K562 (cell line): ENCODE measurements around the gene DCAF8. TPM values are rescaled to one million over a fixed set of nuclear protein-coding genes. Genes with fewer than 3 reads are reported as not detected.

Experiments
- ATAC-seq: fragments of 200-7000 bp; cut with Tn5 transposase; 3 replicates; pipeline ENCODE4 v1.9.1; 2020; ENCODE audit warnings: moderate library complexity
- BruUV-seq: library from RNA; stranded (reverse); fragments of 400-500 nt; replicated peaks from 2 replicates; lab custom pipeline; 2021; lab: Mats Ljungman, UMichigan
- CTCF ChIA-PET: fragments of 300-600 bp; formaldehyde crosslinking; extraction: SDS; loops from one replicate; lab custom pipeline; 2021; ENCODE audit warnings: low intra/inter-chr PET ratio; lab: Yijun Ruan, JAX
- POLR2A ChIA-PET: fragments of 300-600, 350-650 bp; sonication (Branson Sonifier 250); formaldehyde crosslinking; extraction: SDS; loops from one replicate; lab custom pipeline; 2021; ENCODE audit warnings: antibody characterized with exemption, inconsistent platforms; lab: Yijun Ruan, JAX
- DNase-seq, 4 experiments: peaks; one replicate each; pipeline versions ENCODE4 v3.0.0 to v3.0.0-alpha.2; 2011 to 2018; ENCODE audit warnings: low spot score in 3 of 4, mixed read lengths in 3 of 4; ENCODE audit errors: extremely low read depth in 1 of 4
- FAIRE-seq: peaks from 2 replicates; lab custom pipeline; 2011; peaks lifted over from hg19 to GRCh38; lab: Jason Lieb, UNC
- H2AFZ ChIP-seq: 2 replicates; pipeline ENCODE4 v1.6.0; 2011; ENCODE audit warnings: low read depth, low read length, control low read depth, inconsistent platforms
- H3K27ac ChIP-seq: fragments of 200-600 bp; 3 replicates; pipeline ENCODE4 v1.8.0; 2011; ENCODE audit warnings: low read depth, mild to moderate bottlenecking, control low read depth, inconsistent platforms, low read length, moderate library complexity, mixed read lengths; ENCODE audit errors: extremely low read depth
- H3K27me3 ChIP-seq, 2 experiments: fragments of 300-600 bp in 1 of 2; 2 replicates in 1 of 2; 3 replicates in 1 of 2; pipeline versions ENCODE4 v1.6.0 to v1.8.0; 2011; ENCODE audit warnings: inconsistent platforms in 2 of 2, low read length in 2 of 2, mild to moderate bottlenecking in 1 of 2, mixed read lengths in 1 of 2, moderate library complexity in 1 of 2; ENCODE audit not compliant: control insufficient read depth in 2 of 2, insufficient read depth in 2 of 2
- H3K36me3 ChIP-seq: fragments of 300-600 bp; 3 replicates; pipeline ENCODE4 v1.8.0; 2011; ENCODE audit warnings: mild to moderate bottlenecking, low read length, inconsistent platforms; ENCODE audit not compliant: control insufficient read depth, insufficient read depth
- H3K4me1 ChIP-seq, 2 experiments: fragments of 200-600 bp in 1 of 2; replicated peaks in 1 of 2; 2 replicates in 1 of 2; 3 replicates in 1 of 2; pipeline versions ENCODE4 v1.5.1 to v1.8.0; 2011; ENCODE audit warnings: inconsistent platforms in 2 of 2, low read length in 2 of 2, mild to moderate bottlenecking in 1 of 2, mixed read lengths in 1 of 2, moderate library complexity in 1 of 2; ENCODE audit not compliant: control insufficient read depth in 2 of 2, insufficient read depth in 2 of 2
- H3K4me2 ChIP-seq: 2 replicates; pipeline ENCODE4 v1.6.1; 2011; ENCODE audit warnings: low read length, control low read depth, inconsistent platforms, mixed read lengths; ENCODE audit not compliant: insufficient read depth
- H3K4me3 ChIP-seq: fragments of 200-600 bp; sonication (generic), shearing (Covaris generic); 2 replicates; pipeline ENCODE4 v1.5.1; 2016; ENCODE audit warnings: control low read depth, inconsistent platforms
- H3K79me2 ChIP-seq: fragments of 200-600 bp; 3 replicates; pipeline ENCODE4 v1.8.0; 2011; ENCODE audit warnings: low read length, inconsistent platforms; ENCODE audit not compliant: control insufficient read depth, insufficient read depth
- H3K9ac ChIP-seq, 2 experiments: 2 replicates each; pipeline versions ENCODE4 v1.6.0 to v1.6.1; 2011; ENCODE audit warnings: low read depth in 2 of 2, low read length in 2 of 2, control low read depth in 1 of 2, inconsistent platforms in 1 of 2, mild to moderate bottlenecking in 1 of 2, mixed read lengths in 1 of 2; ENCODE audit not compliant: insufficient read depth in 1 of 2
- H3K9me1 ChIP-seq: one replicate; pipeline ENCODE4 v1.6.0; 2011; ENCODE audit warnings: inconsistent platforms, mild to moderate bottlenecking, low read length, moderate library complexity; ENCODE audit not compliant: control insufficient read depth, insufficient read depth
- H3K9me3 ChIP-seq: replicated peaks from 2 replicates; pipeline ENCODE4 v1.5.1; 2011; ENCODE audit warnings: low read depth, low read length, inconsistent platforms; ENCODE audit not compliant: control insufficient read depth, insufficient read depth
- H4K20me1 ChIP-seq: replicated peaks from 2 replicates; pipeline ENCODE4 v1.6.1; 2011; ENCODE audit warnings: low read length, inconsistent platforms, mixed read lengths; ENCODE audit not compliant: control insufficient read depth, insufficient read depth
- MCM7 ChIP-seq, 2 experiments: fragments of 450-650 bp; IDR thresholded peaks; 2 replicates each; pipeline ENCODE4 v1.6.1; 2016 to 2018
- NBN ChIP-seq: fragments of 450-650 bp; IDR thresholded peaks from 2 replicates; pipeline ENCODE4 v1.6.1; 2016; ENCODE audit warnings: low read depth, mild to moderate bottlenecking
- NKRF ChIP-seq: fragments of 450-650 bp; IDR thresholded peaks from 2 replicates; pipeline ENCODE4 v1.6.1; 2016; ENCODE audit warnings: borderline replicate concordance
- PCBP2 ChIP-seq: fragments of 200-400 bp; formaldehyde crosslinking; IDR thresholded peaks from 2 replicates; pipeline ENCODE4 v1.6.1; 2018; ENCODE audit warnings: low read length, low read depth, mild to moderate bottlenecking, moderate library complexity; ENCODE audit not compliant: poor library complexity, severe bottlenecking
- PTRF ChIP-seq: fragments of 450-650 bp; IDR thresholded peaks from 2 replicates; pipeline ENCODE4 v1.6.1; 2016; ENCODE audit warnings: mild to moderate bottlenecking, missing genetic modification characterization, missing compliant biosample characterization
- PYGO2 ChIP-seq: fragments of 450-650 bp; IDR thresholded peaks from 2 replicates; pipeline ENCODE4 v1.6.1; 2016; ENCODE audit warnings: mild to moderate bottlenecking, missing genetic modification characterization, moderate library complexity, missing compliant biosample characterization
- SMARCC2 ChIP-seq: fragments of 450-650 bp; IDR thresholded peaks from 2 replicates; pipeline ENCODE4 v1.6.1; 2017; ENCODE audit warnings: antibody characterized with exemption, moderate library complexity, mild to moderate bottlenecking, low read depth
- ZNF12 ChIP-seq: sonication (generic); formaldehyde crosslinking; IDR thresholded peaks from 2 replicates; pipeline ENCODE4 v1.4.0; 2020; ENCODE audit warnings: mild to moderate bottlenecking, missing genetic modification reagents
- ZNF165 ChIP-seq: fragments of 250-450 bp; sonication (Bioruptor Pico); IDR thresholded peaks from 2 replicates; pipeline ENCODE4 v1.4.0; 2020; ENCODE audit warnings: borderline replicate concordance
- WGBS: fragments of 100-300 bp; shearing (Covaris generic); methylation state at CpG from one replicate; pipeline ENCODE4 v1.1.6; 2016; ENCODE audit warnings: low coverage, mixed read lengths; ENCODE audit not compliant: insufficient coverage; ENCODE audit errors: missing lambda C conversion rate; 5-methylcytosine and 5-hydroxymethylcytosine counted together
- in situ Hi-C: fragments of 300-500 bp; cut with MboI; formaldehyde crosslinking; loops from 4 replicates; pipeline ENCODE4 v1.15.0; 2018; ENCODE audit warnings: inconsistent platforms, mixed read lengths
- intact Hi-C: fragments of 100-400 bp; cut with micrococcal nuclease; formaldehyde crosslinking; loops from 2 replicates; pipeline ENCODE4 v1.14.2; 2022
- polyA plus RNA-seq, 8 experiments: library from polyadenylated mRNA; depleted of rRNA in 4 of 8; stranded (reverse) in 5 of 8; unstranded in 3 of 8; fragments of >200 nt; fragmentation: Nextera tagmentation in 2 of 8; fragmentation: Illumina TruSeq in 1 of 8; extraction: Ambion mirVana in 2 of 8; extraction: Trizol in 1 of 8; gene quantifications; 2 replicates each; pipeline versions ENCODE4 v1.2.1 to v1.2.3, GENCODE V29; 2011 to 2014; ENCODE audit warnings: inconsistent platforms in 1 of 8, missing spikeins in 1 of 8
- total RNA-seq, 7 experiments: library from RNA; depleted of rRNA in 6 of 7; stranded (reverse); fragments of >200 nt in 6 of 7; fragmentation: Illumina TruSeq in 2 of 7; extraction: Trizol in 2 of 7; gene quantifications; 2 replicates each; pipeline versions ENCODE4 v1.2.1 to v1.2.3, GENCODE V29; 2011 to 2021; ENCODE audit warnings: low replicate concordance in 1 of 7

The DCAF8 gene
- total and polyA plus RNA-seq, 9 of the 15 experiments (the other 6 are each of a cell fraction or from before 2014, with no cell fraction given) = 11.6 to 149 (median 81.3) TPM

- in situ Hi-C loops (no loop called here), intact Hi-C loops (loop anchor here (10.0 kb wide), 1 partner anchor 415 kb away; no protein-coding TSS in a partner anchor)
- Histone ChIP-seq H3K4me1 (peaks cover 4 to 10% of the 10 kb centered on the region in 2 experiments), H3K79me2 (no peaks in the 10 kb centered on the region), H4K20me1 (no peaks in the 10 kb centered on the region), H3K9me3 (no peaks in the 10 kb centered on the region), H3K27me3 (peaks cover 22 to 58% of the 10 kb centered on the region in 2 experiments; a peak in 4 of 5 replicates), H3K27ac (no peak within 1 kb of the TSS), H3K4me2 (no peak within 1 kb of the TSS), H3K36me3 (no peaks in the 10 kb centered on the region; the same call in 2 of the 3 replicates), H3K9me1 (no peaks in the 10 kb centered on the region), H3K9ac (no peak within 1 kb of the TSS; a peak in 1 of 4 replicates), H3K4me3 (no peak within 1 kb of the TSS), H2AFZ (no peak within 1 kb of the TSS)
- POLR2A ChIA-PET = interaction anchor here (0.6 to 1.0 kb wide), 3 partner anchors 9 to 104 kb away, joined by 3 to 5 read pairs (median 3); no protein-coding TSS in a partner anchor
- TF ChIP-seq MCM7 (IDR thresholded peaks at IDR 0.05) = no peak
- no peak for TF ChIP-seq PYGO2 (tag)
- no peak for TF ChIP-seq ZNF165 (CRISPR knock-in tag)
- no peak for TF ChIP-seq PTRF
- no peak for TF ChIP-seq PCBP2
- TF ChIP-seq ZNF12 = no peak
- TF ChIP-seq NBN = no peak
- no peak for TF ChIP-seq SMARCC2
- no peak for TF ChIP-seq NKRF
- DNase-seq (no peak), ATAC-seq (no peak), FAIRE-seq (no peak)
- BruUV-seq = no TSS peak
- 2% methylated on average over 12 of the region's 15 CpGs for WGBS
- CTCF ChIA-PET = no interaction called here
Observed at GRCh38 chr1:160189649-160190625, 72.4 kb downstream of the DCAF8 start, which contains the start of gene CASQ1. TSS of gene CASQ1 (plus strand) at chr1:160190575. CDS start at chr1:160190752, 177 bp downstream.
